WTC11 (cell line): ENCODE results near the gene MYO6.

Source experiments
- FOXK1 ChIP-seq: sonication (generic); formaldehyde crosslinking; IDR thresholded peaks from 2 replicates; pipeline ENCODE4 v1.8.0; 2022; ENCODE audit warnings: mild to moderate bottlenecking, moderate library complexity, missing genetic modification reagents
- TF ChIP-seq, protein P1 (sequence below): fragments of 250-450 bp; sonication (Bioruptor Pico); IDR thresholded peaks from 2 replicates; pipeline ENCODE4 v1.9.0; 2021; ENCODE audit warnings: mild to moderate bottlenecking, borderline replicate concordance
- TF ChIP-seq, protein P2 (sequence below): sonication (generic); formaldehyde crosslinking; IDR thresholded peaks from 2 replicates; pipeline ENCODE4 v1.8.0; 2022; ENCODE audit warnings: mild to moderate bottlenecking, missing genetic modification reagents
- TF ChIP-seq, protein P3 (sequence below): fragments of 200-600 bp; IDR thresholded peaks from 2 replicates; pipeline ENCODE4 v1.8.0; 2022; ENCODE audit warnings: antibody characterized with exemption
- TF ChIP-seq, protein P4 (sequence below): sonication (generic); formaldehyde crosslinking; IDR thresholded peaks from 2 replicates; pipeline ENCODE4 v1.8.1; 2023; ENCODE audit warnings: mild to moderate bottlenecking, moderate library complexity, missing genetic modification reagents
- TF ChIP-seq, protein P5 (sequence below): sonication (generic); formaldehyde crosslinking; IDR thresholded peaks from 2 replicates; pipeline ENCODE4 v1.8.1; 2022; ENCODE audit warnings: mild to moderate bottlenecking, missing genetic modification reagents, moderate library complexity, borderline replicate concordance

DNA sequence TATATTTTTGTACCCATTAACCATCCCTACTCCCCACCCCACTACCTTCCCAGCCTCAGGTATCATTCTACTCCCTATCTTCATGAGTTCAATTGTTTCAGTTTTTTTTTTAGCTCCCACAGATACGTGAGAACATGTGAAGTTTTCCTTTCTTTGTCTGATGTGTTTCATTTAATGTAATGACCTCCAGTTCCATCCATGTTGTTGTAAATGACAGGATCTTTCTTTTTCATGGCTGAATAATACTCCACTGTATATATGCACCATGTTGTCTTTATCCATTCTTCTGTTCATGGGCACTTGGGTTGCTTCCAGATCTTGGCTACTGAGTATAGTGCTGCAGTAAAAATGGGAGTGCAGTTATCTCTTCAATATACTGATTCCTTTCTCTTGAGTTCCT, 63.5 kb downstream of the MYO6 start:
- TF ChIP-seq, protein P1, sequence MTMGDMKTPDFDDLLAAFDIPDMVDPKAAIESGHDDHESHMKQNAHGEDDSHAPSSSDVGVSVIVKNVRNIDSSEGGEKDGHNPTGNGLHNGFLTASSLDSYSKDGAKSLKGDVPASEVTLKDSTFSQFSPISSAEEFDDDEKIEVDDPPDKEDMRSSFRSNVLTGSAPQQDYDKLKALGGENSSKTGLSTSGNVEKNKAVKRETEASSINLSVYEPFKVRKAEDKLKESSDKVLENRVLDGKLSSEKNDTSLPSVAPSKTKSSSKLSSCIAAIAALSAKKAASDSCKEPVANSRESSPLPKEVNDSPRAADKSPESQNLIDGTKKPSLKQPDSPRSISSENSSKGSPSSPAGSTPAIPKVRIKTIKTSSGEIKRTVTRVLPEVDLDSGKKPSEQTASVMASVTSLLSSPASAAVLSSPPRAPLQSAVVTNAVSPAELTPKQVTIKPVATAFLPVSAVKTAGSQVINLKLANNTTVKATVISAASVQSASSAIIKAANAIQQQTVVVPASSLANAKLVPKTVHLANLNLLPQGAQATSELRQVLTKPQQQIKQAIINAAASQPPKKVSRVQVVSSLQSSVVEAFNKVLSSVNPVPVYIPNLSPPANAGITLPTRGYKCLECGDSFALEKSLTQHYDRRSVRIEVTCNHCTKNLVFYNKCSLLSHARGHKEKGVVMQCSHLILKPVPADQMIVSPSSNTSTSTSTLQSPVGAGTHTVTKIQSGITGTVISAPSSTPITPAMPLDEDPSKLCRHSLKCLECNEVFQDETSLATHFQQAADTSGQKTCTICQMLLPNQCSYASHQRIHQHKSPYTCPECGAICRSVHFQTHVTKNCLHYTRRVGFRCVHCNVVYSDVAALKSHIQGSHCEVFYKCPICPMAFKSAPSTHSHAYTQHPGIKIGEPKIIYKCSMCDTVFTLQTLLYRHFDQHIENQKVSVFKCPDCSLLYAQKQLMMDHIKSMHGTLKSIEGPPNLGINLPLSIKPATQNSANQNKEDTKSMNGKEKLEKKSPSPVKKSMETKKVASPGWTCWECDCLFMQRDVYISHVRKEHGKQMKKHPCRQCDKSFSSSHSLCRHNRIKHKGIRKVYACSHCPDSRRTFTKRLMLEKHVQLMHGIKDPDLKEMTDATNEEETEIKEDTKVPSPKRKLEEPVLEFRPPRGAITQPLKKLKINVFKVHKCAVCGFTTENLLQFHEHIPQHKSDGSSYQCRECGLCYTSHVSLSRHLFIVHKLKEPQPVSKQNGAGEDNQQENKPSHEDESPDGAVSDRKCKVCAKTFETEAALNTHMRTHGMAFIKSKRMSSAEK (CRISPR knock-in tag) = no peak
- TF ChIP-seq, protein P2, sequence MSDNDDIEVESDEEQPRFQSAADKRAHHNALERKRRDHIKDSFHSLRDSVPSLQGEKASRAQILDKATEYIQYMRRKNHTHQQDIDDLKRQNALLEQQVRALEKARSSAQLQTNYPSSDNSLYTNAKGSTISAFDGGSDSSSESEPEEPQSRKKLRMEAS (CRISPR knock-in tag) = no peak
- TF ChIP-seq, protein P3, sequence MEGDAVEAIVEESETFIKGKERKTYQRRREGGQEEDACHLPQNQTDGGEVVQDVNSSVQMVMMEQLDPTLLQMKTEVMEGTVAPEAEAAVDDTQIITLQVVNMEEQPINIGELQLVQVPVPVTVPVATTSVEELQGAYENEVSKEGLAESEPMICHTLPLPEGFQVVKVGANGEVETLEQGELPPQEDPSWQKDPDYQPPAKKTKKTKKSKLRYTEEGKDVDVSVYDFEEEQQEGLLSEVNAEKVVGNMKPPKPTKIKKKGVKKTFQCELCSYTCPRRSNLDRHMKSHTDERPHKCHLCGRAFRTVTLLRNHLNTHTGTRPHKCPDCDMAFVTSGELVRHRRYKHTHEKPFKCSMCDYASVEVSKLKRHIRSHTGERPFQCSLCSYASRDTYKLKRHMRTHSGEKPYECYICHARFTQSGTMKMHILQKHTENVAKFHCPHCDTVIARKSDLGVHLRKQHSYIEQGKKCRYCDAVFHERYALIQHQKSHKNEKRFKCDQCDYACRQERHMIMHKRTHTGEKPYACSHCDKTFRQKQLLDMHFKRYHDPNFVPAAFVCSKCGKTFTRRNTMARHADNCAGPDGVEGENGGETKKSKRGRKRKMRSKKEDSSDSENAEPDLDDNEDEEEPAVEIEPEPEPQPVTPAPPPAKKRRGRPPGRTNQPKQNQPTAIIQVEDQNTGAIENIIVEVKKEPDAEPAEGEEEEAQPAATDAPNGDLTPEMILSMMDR = no peak
- no peak for TF ChIP-seq FOXK1 (CRISPR knock-in tag)
- TF ChIP-seq, protein P4, sequence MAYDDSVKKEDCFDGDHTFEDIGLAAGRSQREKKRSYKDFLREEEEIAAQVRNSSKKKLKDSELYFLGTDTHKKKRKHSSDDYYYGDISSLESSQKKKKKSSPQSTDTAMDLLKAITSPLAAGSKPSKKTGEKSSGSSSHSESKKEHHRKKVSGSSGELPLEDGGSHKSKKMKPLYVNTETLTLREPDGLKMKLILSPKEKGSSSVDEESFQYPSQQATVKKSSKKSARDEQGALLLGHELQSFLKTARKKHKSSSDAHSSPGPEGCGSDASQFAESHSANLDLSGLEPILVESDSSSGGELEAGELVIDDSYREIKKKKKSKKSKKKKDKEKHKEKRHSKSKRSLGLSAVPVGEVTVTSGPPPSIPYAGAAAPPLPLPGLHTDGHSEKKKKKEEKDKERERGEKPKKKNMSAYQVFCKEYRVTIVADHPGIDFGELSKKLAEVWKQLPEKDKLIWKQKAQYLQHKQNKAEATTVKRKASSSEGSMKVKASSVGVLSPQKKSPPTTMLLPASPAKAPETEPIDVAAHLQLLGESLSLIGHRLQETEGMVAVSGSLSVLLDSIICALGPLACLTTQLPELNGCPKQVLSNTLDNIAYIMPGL (CRISPR knock-in tag) = no peak
- TF ChIP-seq, protein P5, sequence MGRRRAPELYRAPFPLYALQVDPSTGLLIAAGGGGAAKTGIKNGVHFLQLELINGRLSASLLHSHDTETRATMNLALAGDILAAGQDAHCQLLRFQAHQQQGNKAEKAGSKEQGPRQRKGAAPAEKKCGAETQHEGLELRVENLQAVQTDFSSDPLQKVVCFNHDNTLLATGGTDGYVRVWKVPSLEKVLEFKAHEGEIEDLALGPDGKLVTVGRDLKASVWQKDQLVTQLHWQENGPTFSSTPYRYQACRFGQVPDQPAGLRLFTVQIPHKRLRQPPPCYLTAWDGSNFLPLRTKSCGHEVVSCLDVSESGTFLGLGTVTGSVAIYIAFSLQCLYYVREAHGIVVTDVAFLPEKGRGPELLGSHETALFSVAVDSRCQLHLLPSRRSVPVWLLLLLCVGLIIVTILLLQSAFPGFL = no peak
